ENCODE data around the gene MAP2K5. TPM values are rescaled to one million over a fixed set of nuclear protein-coding genes. Genes with fewer than 3 reads are reported as not detected.

Gene MAP2K5
- polyA plus RNA-seq, 4 donors: 19.1 to 21.8 (median 21.1) TPM

DNA sequence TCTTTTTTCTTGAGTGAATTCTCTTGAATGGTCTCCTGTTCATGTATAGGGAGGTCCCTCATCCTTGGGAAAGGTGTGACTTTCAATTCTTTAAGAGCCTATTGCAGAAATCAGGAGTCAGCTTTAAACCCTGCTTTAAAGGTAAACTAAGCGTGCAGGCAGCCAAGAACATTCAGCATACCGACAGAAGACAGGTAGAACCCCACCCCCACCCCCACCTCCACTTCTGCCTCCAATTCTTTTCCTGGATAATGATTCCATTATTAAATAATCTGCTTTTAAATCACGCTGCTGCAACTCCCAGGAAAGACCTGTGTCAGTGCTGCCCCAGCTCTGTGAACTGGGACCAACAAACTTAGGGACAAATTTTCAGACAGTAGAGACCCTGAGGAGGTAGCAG lies 233.5 kb downstream of the MAP2K5 start:
- DNase-seq (ENCODE audit: low read depth in 4 of 4, low spot score in 3 of 4): no peak

DNA sequence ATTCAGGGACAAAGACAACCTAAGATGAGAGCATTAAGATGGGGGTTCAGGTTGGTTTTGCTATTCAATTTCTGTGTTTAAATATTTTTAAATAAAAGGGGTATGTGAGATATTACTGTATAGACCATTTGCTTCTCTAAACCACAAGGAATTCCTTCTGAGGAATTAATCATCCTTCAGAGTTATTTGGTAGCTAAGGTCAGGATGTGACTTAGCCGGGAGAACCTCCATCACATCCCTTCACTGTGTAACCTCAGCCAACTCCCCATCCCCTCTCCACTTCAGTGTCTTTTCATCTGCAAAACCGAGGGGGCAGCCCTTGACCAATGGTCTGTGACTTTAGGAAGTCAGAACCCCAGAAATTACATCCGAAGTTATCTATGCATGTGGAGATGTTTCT lies 234.1 kb downstream of the MAP2K5 start:
- no peak for DNase-seq (ENCODE audit: low read depth in 4 of 4, low spot score in 3 of 4)

DNA sequence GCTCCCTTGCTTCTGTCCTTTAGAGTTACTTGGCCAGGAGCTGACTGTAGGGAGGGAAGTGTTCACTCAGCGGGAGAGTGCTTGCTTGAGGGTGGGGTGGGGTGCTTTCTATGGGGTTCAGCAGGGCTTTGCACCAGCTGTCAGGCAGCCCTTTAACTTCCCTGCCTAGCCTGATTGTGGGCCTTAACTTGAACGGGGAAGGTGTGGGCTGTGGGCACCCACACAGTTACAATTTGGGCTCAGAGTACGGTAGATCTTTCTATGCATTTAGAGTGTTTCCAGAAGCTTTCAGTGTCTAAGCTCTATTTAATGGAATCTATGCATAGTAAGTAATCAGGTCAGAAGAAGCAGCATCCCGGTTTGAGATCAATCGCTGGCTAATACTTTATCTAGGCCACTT lies 234.6 kb downstream of the MAP2K5 start:
- DNase-seq (ENCODE audit: low read depth in 4 of 4, low spot score in 3 of 4): no peak

DNA sequence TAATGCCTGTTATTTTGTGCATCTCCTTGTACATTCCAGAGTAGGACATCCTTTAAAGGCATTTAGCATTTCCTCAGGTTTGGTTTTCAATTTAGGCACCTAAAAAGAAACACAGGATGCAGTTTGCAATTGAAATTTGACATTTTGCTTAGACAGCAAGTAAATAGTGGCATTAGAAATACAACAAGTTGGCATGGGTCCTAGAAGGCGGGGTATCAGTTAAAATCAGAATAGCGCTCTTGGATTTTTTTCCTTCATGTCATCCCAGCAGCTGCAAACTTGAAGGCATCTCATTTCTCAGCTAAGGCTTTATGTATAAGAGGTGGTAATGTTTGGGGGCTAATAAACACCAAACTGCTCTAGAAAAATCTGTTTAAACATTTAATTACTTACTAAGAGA lies 235.3 kb downstream of the MAP2K5 start:
- DNase-seq (ENCODE audit: low read depth in 4 of 4, low spot score in 3 of 4): no peak

DNA sequence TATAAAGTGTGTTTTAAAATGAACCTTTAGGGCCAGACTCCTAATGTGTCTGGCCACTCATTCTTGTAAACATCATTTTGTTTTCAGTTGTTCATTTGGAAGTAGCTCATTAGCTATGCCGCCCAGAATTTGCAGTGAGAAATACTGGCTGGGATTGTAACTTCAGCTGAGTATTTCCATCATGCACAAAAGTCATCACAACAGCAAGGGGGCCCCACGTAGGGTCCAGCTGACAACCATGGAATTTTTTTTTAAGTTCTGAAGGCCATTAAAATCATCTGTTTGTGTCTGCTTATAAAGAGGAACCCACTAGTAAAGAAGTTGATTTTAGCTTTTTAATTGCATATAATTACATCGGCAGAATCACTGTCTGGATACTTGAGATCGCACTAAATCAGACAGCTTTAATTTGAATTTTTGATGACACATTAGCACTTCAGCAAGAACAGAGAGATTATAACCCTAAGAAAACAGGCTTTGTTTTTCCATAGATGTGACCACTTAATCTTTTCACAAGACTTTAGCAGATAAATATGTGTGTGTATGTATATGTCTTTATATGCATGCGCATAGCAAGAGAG lies 236.6 kb downstream of the MAP2K5 start:
- no peak for DNase-seq (ENCODE audit: low read depth in 4 of 4, low spot score in 3 of 4)

DNA sequence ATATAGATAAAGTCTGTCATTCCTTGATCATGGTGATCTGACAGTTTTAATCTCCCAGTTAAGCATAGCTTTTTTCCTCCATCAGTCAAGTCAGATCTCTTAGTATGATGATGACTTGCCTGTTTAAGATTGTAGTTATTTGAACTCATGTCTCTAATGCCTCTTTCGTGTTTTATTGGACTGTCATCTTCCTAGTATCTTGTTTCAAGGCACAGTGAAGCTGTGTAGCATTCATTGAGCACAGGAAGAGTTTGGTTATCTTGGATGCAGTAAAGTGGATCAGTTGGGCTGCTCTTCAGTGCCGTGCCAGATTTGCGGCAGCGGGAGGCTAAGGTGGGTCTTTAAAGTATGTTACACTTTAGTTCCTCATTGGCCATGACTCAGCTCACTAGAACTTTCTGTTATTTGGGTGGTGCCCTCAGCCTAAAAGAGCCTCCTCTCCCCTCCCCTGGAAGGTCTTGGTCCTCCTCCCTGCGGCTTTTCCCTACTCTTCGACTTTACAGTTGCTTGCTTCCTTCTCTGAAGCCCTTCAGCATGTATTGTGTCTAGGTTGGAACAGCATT lies 237.1 kb downstream of the MAP2K5 start:
- no peak for DNase-seq (ENCODE audit: low read depth in 4 of 4, low spot score in 3 of 4)

DNA sequence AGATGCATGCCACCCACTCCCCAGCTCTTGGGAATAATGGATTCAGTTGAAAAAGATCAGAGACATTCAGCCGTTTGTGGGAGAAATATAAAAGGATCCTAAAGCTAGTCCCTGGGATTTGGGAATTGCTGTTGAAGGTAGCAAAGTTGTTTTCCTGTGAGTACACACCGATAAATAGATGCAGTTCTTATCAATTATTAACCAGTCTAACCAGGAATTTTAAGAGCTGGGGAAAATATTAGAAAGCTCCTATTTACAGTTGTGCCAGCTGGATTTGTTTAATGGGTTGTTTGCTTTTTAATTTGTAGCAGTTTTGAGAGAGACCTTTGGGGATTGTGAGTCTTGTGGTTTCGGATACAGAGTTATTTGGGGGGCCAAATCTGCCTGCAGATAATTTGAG lies 238.6 kb downstream of the MAP2K5 start:
- DNase-seq (ENCODE audit: low read depth in 4 of 4, low spot score in 3 of 4): no peak

DNA sequence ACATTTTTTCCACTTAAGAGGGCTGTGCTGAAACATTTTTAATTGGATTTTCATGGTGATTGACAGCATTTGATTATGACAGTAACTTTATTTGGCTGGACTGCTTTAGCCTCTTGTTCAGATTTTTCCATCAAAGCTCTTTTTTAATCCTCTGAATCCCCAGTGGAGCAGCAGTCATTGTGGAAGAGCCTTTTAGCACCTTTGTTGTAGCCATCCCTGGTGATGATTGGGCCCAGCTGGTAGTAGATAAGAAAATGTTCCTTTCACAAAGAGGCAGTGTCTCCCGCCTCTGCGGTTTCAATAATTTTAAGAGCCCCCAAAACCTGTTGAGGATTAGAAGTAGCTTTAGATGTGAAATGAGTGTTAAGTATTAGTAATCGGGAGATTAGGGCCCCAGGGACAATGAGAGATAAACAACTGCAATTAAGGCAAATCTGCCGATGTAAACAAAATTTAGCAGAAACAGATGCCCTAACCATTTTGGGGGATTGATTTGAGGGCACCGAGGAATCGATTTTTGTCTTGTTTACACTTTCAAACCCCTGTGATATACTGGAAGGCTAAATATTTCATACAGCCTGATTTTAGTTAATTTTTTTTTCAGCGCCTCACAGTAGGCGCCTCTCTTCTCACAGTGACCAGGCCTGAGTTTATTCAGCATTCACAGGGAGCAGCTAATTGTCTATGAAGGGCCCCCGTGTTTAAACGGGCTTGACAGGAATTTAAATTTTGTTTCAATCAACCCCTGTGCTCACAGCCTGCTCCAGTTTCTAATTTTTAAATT lies 239.6 kb downstream of the MAP2K5 start:
- DNase-seq (ENCODE audit: low read depth in 4 of 4, low spot score in 3 of 4): no peak

DNA sequence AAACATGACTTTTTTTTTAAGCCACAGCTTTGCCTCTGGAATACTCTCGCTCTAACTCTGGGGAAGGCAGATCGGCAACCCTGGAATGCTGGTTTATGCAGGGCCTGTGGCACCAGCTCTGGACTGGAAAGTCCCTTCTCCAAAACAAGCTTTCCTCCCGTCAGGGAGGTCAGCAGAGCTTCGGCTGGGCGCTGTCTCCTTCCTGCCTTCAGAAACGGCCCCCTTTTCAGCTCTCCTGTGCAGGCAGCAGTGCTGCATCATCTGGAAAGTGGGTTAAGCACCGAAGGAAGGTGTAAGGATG lies 240.1 kb downstream of the MAP2K5 start:
- DNase-seq (ENCODE audit: low read depth in 4 of 4, low spot score in 3 of 4): no peak

DNA sequence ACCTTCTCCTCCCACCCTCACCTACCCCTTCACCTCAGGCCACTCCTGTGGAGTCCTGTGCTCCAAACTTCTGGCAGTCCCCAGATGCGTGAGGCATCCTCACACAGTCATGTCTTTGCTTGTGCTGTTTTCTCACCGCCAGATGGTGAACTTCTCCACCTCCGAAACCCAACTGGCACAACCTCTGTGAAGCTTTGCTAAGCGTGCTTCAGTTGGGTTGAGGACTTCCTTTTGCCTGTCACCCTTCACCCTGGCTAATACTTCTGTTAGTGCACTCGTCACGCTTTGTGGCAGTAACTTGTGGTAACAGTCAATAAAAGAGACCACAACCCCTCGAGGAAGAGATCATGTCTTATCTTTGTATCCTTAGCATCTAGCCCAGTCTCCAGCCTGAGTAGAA lies 240.8 kb downstream of the MAP2K5 start:
- no peak for DNase-seq (ENCODE audit: low read depth in 4 of 4, low spot score in 3 of 4)

DNA sequence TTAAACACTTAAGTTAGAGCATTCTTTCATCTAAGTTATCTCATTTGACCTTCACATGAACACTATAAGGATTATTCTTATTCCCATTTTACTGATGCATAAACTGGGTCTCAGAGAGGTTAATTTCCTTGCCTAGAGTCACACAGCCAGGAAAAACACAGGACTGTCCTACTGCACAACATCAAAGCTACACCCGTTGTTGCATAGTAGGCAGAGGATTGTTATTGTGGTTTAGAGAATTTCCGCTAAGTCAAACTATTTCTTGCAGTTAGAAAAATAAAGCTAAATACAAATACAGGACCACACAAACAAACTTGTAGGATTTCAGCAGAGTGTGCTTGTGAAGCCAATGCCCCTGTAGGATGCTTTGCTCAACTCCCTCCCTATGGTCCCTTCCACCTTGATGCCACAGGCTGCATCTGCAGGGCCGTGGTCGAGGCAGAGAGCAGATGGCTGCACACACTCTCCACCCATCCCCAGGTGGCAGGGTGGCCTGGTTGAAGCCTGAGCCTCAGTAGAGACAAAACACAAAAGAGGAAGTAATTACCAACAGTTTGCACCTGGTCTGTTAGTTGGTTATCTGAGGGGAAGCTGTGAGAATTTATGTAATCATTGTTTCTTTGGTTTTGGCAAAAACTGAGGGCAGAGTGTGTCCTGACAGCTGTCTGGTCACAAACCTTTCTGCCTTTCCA lies 241.7 kb downstream of the MAP2K5 start:
- no peak for DNase-seq (ENCODE audit: low read depth in 4 of 4, low spot score in 3 of 4)

DNA sequence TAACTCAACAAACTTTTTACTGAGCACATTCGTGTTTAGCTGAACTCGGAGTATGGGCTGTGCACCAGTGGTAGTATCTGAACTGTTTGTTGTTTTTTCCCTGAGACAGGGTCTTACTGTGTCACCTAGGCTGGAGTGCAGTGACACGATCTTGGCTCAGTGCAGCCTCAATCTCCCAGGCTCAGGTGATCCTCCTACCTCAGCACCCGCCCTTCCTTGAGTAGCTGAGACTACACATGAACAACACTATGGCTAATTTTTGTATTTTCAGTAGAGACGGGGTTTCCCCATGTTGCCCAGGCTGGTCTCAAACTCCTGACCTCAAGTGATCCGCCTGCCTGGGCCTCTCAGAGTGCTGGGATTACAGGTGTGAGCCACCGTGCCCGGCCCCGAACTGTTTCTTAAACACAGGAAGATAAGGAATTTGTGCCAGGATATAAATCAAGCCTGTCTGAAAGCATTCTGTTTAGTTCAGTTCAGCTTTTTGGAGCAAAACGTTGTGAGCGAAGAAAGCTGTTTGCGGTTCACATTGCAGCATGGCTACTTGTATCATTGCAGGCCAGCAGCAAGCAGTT lies 242.4 kb downstream of the MAP2K5 start:
- DNase-seq (ENCODE audit: low read depth in 4 of 4, low spot score in 3 of 4): no peak

DNA sequence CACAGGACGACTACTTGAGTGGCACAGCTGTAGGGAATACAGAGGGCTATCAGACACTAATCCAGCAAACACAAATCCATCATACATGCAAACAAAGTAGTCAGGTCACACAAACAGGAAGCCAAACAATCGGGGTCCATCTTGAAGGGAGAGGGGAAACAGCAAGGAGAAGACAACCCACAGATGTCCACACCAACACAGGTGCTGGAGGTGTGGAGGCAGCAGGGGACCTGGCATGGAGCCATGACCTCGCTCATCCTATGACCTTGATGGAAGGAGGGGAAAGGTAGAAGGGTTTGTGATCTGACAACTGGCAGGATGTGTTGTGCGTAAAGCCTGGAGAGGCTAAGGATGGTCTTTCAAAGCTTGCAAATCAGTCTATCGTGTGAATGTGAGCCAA lies 242.9 kb downstream of the MAP2K5 start:
- DNase-seq (ENCODE audit: low read depth in 4 of 4, low spot score in 3 of 4): no peak

DNA sequence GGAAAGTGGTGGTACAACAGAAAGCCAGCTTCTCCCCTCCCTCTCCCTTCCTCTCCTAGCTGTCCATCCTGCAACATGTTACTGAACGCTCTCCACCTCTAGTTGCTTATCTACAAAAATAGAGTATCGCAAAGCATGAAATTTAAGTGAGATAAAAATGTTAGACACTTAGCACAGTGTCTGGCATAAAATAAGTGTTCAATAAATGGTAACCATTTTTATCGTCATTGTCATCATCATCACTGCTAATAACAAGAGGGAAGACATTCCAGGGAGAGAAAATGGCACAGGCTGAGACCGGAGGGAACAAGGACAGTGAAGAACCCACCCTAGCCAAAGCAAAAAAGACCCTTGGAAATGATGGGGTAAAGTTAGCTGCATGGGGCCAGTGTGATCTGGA lies 244.1 kb downstream of the MAP2K5 start:
- DNase-seq (ENCODE audit: low read depth in 4 of 4, low spot score in 3 of 4): no peak

DNA sequence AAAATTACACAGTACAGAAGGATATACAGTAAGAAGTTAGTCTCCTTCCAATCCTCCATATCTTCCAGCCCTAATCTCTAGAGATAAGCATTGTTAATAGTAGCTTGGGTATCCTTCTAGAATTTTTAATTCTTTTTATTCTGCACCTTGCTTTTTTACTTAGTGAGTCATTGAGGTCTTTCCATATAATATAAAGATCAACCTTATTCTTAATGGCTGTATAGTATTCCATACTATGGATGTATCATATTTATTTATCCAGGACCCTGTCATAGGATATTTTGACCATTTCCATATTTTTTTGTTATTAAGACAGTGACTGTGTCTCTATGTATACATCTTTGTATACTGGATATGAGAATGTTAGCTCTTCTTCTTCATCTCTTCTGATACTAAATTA lies 246.5 kb downstream of the MAP2K5 start:
- DNase-seq (ENCODE audit: low read depth in 4 of 4, low spot score in 3 of 4): no peak

DNA sequence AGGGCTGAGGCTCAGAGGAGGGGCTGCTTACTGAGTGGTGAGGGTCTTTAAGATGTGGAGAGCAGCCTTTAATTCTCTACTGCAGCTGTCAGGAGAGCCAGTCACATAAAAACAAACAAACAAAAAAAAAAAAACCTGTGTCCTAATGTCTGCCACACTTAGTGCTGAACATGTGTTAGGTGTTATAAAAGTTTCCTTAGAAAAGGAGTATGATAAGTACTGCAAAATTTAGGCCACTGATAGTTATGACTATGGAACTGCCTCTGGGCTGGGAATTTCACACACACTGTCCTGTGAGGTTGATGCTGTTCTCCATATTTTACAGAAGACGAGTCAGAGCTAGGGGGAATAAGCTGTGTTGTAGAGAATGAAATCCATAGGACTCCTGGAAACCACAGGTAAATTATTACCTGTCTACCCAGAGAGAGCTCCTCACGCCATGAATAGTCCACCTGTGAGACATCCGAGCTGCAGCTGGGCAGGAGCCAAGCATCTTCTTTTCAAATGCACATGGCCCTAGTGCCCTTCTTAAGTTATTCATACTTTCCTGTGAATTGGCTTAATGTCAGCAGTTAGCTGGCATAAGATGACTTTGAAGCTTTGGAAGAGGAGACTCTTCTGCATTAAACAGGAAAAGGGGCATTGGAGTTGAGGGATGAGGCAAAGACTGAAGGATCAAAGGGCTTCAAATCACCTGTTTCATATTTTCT lies 248.3 kb downstream of the MAP2K5 start:
- DNase-seq (ENCODE audit: low read depth in 4 of 4, low spot score in 3 of 4): no peak

DNA sequence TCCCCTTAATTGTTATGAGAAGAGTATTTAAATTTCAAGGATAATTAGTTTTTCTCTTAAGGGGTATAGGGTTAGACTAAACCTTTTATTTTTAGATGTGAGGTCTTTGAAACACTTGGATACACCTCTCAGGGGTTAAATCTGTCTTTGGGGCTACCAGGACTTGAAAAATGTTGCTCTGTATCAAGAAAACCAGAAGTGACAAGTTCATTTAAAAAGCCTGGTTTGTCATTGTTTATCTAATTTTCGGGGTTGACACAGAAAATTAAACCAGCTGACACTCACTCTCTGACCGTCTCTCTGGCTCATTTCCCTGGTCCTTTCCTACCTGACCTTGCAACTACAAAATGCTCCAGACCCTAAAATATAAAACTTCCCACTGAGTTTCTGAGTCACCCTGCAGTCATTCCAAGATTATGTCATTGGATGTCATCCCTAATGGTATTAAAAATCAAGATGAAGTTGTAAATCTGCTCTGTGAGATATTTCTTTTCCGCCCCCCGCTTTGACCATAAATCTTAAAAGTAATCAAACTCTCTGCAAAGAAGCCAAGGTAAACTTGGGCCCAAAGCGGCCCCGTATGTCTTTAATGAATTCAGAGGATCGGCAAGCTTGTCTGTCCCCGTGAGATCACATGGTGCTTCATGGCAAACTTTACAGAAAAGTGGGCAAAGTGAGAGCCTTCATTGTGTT lies 249.9 kb downstream of the MAP2K5 start:
- DNase-seq (ENCODE audit: low read depth in 4 of 4, low spot score in 3 of 4): peak in 1 of 4 donors; percentile 29

DNA sequence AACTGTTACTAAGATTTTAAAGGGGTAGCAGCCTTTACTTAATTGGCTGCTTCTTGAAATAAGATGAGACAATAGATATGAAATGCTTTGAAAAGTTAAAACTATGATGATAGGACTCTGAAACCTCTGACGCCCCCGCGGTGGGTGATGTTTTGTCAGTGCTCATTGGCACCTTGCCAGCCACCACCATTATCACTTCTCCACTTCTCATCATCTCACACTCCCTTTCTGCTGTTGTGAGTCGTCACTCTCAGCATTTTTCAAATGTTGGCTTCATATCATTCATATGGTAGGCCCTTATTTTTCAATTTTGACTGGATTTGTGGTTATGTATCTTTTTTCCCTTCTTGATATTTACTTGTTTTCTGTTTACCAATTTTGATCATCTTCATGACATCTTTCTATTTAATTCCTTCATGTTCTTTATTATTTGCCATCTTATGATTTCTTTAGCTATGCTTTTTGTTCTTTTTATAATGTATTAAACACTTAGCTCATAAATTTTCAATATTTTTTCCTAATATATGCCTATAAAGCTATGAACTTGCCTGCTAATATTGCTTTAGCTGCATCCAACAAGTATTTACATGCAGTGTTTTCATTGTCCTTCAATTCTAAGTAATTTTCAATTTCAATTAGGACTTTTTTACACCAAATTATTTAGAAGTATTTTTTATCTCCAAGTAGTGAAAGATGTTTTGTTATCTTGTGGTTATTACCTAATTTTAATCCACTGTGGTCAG lies 252.5 kb downstream of the MAP2K5 start:
- no peak for DNase-seq (ENCODE audit: low read depth in 4 of 4, low spot score in 3 of 4)
